NCI-H69 (cell line): Measurements from ENCODE around the gene SLX4IP.
A peak's percentile ranks its signal among the peaks of the same experiment; 100 is the strongest.

Source experiments
- DNase-seq: peaks from one replicate; lab custom pipeline; 2025; lab: John Stamatoyannopoulos, UW

SLX4IP gene

DNA sequence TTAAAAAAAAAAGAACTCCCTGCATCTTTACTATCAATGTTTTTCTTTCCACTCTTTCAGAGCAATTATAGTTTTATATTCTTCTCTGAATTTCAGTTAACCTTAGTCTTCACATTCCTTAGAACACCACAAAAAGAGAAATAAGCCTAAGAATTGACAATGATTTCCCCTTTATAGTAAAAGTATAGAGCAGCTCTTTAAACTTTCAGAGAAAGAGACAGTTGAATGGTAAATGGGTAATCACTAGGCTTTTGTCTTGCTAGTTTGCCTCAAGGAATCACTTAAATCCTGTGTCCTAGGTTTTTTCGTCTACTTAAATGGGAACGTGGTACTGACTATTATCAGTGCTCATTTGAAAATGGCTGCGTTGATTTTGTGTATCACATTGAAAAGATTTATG lies 31.8 kb downstream of the SLX4IP start:
- DNase-seq: no peak

DNA sequence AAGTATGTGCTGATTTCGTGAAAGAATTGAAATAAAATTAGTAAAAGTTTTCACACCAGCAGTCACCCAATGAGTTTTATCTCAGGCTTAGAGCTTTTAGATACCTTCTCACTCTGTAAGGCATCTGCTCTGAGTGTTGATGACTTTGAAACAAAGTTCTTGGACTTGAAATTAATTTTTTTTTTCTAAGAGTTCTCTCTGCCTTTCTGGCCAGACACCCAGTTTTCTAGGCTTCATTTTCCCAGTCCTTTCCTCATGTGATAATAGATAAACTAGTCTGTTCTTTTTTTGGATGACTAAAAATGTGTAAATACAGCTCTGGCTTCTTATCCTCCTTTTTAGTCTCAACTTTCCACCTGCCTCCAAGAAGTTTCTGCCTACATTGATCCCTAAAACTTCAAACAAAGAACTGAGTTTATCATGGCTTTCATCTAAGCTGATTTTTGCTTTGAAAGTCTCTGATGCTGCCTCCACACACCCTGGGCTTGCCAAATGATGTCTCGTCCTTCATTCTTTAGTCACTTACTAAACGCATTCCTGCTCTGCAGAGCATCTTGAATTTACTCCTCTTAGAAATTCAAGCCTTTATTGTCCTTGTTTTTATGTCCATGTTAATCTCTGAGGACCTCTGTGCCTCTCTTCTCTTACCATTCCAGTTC lies 32.7 kb downstream of the SLX4IP start:
- no peak for DNase-seq

DNA sequence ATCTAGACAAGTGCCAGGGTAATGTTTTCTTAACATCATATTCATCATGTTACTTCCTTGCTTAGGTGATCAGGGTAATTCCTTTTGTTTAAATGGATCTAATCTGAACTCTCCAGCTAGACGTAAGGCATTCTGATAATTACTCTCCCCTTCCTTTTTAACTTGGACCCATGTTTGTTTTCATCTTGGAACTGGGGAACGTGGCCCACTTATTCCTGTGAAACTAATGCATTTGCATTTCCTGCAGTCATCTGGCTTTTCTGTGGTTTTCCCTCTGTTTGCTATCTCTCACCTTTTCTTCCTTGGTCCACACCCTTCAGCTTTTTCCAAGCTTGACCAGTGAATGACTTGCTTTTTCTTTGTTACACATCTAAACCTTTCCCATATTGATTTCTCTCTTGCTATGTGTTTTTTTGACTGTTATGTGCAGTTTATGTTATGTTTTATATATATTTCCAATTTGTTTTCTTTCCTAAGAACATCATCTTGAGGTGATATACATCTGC lies 33.3 kb downstream of the SLX4IP start:
- no peak for DNase-seq

DNA sequence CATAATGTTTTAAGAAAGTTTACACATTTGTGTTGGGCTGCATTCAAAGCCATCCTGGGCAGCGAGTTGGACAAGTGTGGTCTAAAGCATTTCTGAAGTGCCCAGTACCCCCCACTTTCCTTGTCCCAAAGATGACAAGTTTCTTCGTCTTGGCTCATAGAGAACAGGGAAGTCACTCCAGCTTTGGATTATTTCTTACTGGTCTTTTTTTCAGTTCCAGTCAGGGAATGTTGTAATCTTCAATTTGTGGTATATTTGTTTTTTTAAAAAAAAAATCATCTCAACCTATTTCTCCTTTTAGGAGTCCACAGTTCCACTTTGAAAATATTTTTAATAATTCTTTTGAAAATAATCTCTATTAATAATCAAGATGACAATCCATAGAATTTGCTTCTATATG lies 34.0 kb downstream of the SLX4IP start:
- DNase-seq: no peak

DNA sequence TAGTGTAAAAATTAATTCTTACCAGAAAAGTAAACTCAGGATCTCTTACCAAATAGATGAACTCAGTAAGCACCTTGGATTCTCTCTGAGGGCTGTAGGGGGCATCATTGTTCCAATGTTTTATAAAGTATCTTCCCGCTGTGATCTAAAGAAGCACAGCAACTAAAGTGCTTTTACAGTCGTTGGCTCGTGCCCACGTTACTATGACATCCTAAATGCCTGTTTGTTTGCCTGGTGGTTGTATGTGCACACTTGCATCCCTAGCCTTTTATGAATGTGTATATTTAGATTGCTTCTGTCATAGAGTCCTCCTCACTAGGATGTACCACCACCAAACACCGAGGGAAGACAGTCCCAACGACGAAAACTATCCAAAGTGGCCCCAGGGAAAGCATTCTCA lies 34.5 kb downstream of the SLX4IP start:
- DNase-seq: peak; percentile 94

DNA sequence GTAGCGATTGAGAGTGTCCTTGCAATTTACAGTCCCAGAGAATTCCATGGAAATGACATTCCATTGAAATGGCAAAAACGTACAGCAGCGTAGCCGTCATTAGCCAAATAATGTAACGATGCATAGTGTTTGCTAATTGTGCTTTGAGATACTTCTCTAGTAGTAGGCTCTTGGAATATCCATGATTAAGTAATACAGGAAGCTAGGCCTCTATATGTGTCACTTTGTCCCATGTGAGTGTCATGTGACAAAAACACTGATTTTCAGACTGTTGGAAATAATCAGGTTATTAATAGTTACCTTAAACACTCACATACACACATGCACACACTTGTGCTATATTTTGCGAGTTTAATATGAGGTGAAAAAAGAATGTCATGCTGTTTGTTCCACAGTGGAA lies 35.2 kb downstream of the SLX4IP start:
- no peak for DNase-seq

DNA sequence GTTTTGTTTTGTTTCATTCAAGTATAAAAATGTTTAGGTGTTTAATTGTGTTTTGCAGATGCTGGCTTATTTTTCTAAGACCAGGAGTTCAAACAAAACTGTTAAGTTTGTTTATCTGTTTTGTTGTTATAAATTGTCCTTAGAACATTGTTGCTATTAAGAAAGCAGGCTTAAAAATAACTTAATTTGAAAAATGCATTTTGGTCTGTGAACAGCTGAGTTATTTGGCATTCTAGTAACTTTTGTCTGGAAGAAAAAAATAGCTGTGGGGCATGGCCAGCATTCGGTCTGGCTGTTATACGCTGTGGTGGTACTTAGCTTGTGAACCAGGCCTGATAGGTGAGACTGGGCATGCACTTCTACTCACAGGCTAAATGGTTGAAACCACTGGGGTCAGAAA lies 37.8 kb downstream of the SLX4IP start:
- no peak for DNase-seq

DNA sequence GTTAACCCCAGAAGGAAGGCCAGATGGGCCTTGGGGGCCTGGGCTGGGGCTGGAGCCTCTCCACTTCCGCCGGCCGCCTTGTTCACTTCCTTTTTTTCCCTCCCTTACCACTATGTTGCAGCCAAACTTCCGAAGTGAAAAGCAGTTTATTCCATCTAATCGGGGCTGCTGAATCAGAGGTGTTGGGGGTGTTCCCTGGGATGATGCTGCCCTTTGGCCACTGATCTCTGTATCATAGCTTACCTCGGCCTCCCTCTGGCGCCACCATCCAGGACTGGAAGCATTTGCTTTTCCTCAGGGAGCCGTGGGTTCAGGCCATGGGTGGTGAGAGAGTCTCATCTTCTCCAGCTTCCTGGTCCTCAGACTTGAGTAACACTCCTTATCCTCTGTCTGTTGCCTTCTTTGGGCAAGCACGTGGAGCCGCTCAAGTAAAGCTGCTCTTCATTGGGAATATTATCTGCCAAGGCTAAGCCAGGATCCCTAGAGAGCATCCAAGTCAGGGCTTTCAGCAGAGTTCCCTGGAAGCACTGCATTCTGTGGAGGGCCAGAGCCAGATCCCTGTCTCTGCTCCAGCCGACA lies 39.6 kb downstream of the SLX4IP start:
- no peak for DNase-seq

DNA sequence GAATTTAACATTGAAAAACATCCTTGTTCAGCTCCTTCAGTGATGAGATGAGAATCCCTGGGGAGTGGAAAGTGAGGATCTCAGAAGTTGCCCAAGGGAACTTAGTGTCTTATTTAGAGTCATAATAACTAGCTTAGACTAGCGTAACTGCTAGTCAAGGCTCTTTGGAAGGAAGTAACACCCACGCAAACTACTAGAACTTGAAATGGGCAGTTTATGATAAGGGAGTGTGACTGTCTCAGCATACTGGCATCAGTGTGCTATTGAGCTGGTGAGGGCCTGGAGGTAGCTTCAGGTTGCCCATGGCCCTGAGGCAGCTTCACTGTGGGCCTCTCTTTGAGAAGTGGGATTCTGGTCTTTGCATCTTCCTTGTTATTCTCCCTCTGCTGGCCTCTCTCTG lies 40.1 kb downstream of the SLX4IP start:
- DNase-seq: no peak

DNA sequence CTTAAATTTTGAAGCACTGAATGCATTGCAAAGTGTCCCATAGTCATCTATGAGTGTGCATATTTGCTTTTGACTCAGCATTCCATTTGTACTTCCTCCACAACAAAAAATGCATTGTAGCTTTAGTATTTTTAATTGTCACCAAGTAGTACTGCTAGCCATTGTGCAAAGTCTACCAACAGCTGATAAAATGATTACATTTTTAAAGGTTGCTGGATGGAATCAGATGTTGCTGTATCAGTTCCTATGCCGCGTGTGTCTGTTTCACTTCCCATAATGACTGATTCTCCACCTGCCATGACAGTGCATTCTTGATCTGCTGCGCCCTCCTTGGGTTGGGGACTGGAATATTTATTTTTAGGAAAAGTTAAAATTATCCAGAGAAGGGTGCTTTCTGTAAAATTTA lies 41.2 kb downstream of the SLX4IP start:
- DNase-seq: no peak

DNA sequence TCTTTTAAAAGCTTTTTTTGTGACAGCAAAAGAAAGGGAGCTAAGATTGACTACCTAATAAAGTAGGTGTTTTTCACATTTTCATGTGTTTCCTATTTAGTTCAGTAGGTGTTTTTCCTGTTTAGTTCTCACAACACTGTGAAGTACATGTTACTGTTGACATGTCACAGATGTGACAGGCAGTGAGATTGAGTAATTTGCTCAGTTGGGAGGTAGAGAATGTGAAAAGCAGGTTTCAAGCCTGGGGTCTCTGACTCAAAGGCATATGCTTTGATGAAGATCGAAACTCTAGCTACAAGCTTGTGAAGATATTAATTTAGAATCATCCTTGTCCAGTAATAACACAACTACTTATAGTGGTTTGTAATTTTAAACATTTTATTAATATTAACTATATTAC lies 43.1 kb downstream of the SLX4IP start:
- no peak for DNase-seq

DNA sequence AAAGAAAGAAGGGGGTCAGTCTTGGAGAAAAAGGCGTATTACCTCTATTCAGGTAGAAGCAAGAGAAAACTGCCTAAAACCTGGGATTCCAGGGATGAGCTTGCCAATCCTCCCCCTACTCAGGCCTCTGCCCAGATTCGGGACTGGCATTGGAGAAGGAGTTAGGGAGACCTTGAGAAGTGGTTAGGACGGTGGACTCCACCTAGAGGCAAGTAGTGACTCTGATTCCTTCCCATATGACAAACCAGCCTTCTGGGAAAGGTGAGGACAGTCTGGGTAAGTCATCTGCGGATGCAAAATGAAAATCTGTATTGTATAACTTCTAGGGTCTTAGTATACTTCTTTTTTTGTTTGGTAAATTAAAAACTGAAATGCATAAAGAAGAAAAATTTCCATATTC lies 43.8 kb downstream of the SLX4IP start:
- DNase-seq: no peak

DNA sequence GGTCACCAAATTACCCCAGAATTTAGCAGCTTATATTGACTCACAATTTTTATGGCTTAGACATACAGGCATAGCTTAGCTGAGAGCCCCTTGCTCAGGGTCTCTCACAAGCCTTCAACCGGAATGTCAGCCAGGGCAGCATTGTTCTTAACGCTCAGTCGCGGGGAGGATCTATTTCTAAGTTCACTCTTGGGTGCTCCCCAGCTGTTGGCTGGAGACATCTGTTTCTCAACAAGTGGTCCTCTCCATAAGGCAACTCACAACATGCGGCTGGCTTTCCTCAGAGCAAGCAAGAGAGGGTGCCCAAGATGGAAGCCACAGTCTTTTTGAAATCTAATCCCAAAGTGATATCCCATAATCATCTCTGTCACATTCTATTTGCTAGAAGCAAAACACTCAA lies 46.6 kb downstream of the SLX4IP start:
- DNase-seq: peak; percentile 38

DNA sequence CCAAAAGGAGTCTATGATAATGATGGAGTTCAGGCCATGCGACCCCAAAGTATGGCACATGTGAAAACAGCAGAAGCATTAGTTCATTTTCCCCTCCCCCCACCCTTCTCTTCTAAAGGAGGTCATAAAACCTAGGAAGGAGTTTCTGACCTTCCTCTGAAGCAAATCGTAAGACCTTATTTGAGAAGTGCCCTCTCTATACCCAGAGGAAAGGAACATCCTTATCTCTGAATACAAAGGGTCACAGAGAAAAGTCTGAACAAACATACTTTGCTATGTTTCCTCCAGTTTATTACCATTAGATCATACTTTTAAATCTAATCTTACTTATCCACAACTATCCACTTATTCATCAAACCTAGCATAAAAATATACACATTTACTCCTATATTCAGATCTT lies 48.6 kb downstream of the SLX4IP start:
- DNase-seq: no peak

DNA sequence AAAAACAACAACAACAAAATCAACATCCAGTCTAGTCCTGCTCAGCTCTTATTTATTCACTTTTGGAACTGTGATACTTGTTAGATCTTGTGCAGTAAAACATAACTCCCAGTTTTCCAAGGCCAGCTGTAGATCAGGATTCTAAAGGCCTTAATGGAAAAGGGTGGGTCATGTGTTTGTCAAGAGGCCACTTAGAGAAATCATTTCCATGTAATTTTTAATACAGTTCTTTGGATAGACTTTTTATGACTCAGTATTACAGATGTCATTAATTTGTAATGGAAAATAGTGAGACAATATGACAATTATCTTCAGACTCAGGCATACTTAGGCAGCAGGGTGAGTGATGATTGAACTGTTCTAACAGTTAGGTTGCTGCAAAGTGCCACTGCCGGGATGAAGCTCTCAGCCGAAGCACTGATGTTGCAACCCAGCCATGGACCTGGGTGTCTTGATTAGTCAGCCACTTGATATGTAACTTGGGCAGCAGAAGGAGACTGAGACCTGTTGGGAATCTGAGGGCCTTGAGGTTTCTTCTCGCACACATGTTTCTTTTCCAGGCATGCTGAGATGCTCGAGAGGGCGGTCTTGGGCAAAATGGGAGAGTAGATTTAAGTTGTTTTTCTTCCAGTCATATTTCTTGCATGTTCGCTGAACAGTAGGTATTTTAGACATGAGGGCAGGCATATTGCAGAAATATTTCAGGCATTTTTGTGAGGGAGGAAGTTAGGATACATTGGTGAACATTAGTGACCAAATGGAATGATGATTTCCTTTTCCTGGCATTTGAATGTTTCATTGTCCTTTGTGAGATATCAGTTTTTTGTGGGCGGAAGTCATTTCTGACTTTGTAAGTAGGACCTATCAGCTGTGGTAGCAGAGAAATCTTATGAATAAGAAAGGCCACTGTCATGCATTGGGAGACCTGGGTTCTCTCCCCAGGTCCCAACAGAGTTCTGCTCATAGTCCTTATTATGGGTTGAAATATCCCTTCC lies 52.3 kb downstream of the SLX4IP start:
- DNase-seq: no peak

DNA sequence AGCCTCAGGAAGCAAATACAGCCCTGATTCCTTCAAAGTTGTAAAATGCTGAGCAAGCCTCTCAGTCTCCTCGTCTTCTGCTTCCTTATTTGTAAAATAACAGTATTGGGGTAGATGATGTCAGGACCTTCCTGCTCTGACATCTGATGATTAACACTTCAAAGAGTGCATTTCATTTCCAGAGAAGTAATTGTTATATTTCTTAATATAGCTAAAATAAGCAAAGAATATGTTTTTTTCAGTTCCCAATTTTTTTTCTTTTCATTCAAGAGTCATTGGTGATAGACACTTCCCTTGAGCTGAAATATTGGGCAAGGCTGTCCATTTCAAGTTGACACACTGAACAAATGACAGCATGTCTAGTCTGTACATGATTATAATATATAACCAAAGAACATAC lies 53.4 kb downstream of the SLX4IP start:
- DNase-seq: no peak

DNA sequence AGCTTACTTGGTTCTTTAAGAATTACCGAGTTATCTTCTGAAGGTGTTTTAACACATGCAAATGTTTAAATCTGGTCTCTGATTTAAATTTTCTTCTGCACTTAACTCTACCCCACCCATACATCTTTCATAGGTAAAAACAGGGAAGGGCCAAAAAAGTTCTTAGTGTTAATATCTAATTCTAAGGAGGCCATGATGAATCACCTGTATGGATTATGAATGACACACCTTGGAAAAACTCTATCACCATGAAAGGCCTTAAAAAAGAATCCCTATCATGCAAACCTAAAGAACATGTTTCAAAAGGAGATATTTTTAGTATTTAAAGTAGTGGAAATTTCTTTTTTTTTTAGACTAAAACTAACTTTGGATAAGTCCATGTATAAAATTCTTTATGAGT lies 54.7 kb downstream of the SLX4IP start:
- no peak for DNase-seq

DNA sequence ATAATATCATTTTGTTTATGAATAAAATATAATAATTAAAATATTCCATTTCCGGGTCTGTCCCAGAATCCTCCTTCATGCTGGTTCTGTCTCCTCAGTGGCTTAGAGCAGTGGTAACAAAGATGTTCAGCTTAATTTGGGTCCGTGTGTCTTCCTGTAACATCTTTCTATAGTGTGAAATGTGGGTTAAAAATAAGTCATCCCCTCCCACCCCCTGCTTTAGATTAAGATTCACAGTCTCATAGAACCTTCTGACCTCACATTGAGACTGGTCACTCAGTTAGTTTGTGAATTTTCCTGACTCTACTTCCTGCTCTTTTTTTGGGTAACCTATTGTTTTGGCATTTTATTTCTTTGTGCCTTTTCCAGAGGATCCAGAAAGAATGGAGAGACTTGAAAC lies 55.2 kb downstream of the SLX4IP start:
- DNase-seq: no peak

DNA sequence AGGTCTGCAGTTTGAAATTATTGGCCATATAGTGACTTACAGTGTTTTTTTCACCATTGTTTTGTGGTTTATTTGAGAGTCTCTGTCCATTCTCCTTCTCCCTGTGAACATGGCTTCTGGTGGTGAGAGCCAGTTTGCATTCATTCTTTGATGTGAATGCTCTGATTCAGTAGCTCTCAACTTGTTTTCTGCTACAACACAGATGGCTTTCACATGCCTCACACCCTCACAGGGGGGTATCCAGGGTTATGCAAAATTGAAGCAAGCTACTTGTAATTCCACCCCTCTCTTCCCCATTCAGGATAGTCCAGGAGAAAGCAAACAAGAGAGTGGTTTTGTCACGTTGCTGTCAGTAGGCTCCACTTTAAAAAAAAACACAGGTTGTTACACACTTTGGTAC lies 55.6 kb downstream of the SLX4IP start:
- peak; percentile 15 for DNase-seq

DNA sequence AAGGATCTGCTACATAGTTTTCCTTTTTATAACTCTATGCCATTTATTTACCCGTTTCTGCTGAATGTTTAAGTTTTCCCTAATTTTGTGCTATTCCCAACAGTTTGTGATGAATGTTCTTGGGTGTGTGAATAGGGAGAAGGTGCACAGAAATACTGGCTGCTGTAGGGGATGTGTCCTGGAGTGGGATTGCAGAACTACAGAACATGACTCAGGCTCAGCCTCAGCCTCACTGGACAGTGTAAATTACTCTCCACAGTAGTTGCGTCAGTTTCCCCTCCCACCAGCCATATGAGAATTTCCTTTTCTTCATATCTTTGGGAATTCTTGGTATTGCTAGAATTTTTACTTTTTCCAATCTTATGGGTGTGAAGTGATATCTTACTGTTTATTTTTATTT lies 57.0 kb downstream of the SLX4IP start:
- DNase-seq: no peak

DNA sequence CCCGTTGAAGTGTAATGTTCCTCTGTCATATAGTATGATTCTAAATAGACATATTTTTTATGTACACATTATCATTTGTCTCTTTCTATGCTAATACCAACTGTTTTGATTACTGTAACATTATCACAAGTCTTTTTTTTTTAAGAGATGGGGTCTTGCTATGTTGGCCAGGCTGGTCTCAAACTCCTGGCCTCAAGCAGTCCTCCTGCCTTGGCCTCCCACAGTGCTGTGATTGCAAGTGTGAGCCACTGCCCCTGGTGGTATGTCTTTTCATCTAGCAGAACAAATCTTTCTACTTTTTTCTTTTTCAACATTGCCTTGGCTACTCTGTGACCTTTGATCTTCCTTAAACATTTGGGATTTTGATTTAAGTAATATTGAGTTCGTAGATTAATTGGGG lies 57.7 kb downstream of the SLX4IP start:
- no peak for DNase-seq

DNA sequence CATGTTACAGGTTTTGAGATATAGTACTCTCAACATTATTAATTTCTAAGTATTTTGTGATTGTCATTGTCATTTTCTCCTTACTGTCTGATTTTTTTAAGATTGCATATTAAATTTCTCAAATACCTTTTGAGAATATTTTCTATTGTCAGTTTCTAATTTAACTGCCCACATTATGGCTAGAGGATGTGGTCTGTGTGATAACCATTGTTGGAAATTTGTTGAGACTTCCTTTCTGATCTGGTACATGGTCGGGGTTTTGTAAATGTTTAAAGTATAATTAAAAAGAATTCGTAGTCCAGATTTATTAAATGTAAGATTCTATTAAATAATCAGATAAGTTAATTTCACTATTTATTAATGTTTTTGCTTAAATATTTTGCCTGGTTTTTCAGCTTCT lies 60.1 kb downstream of the SLX4IP start:
- no peak for DNase-seq

DNA sequence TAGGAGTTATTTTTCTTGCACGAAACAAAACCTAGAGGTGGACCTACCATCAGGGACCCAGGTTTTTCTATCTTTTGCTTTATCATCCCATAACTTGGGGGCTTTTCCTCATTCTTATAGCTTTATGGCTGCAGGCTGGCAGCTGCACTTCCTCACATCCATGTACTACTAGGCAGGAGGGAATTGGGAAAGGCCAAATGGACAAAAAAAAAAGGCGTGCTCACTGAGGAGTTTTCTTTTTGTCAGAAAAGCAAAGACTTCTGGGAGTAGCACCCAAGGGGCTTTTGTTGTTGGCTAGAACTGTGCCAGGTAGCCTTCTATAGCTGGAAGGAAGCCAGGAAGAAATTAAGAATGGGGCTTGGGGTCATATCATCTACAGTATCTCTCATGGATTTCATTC lies 61.4 kb downstream of the SLX4IP start:
- peak; percentile 53 for DNase-seq
